Keratinocyte (primary cell): ENCODE results near the gene LCN10. TPM values are rescaled to one million over a fixed set of nuclear protein-coding genes. Genes with fewer than 3 reads are reported as not detected.

ENCODE experiments used
- DNase-seq: peaks from one replicate; pipeline ENCODE4 v3.0.0-alpha.2; 2011; ENCODE audit warnings: low read depth, missing footprints, low spot score
- FAIRE-seq: peaks from 2 replicates; lab custom pipeline; 2011; peaks lifted over from hg19 to GRCh38; lab: Jason Lieb, UNC
- H2AFZ ChIP-seq: 2 replicates; pipeline ENCODE4 v1.6.0; 2012; ENCODE audit warnings: low read length, control low read depth, inconsistent platforms; ENCODE audit not compliant: control insufficient read depth
- H3K27ac ChIP-seq: 2 replicates; pipeline ENCODE4 v1.5.1; 2011; ENCODE audit warnings: low read length; ENCODE audit not compliant: control insufficient read depth, insufficient read depth
- H3K27me3 ChIP-seq: 3 replicates; pipeline ENCODE4 v1.6.0; 2011; ENCODE audit warnings: low read length; ENCODE audit not compliant: control insufficient read depth, insufficient read depth; ENCODE audit errors: extremely low read depth
- H3K36me3 ChIP-seq, 2 experiments: 2 replicates in 1 of 2; 3 replicates in 1 of 2; pipeline ENCODE4 v1.5.1; 2011; ENCODE audit warnings: low read length in 2 of 2, mild to moderate bottlenecking in 1 of 2; ENCODE audit not compliant: control insufficient read depth in 2 of 2, insufficient read depth in 2 of 2; ENCODE audit errors: extremely low read depth in 1 of 2
- H3K4me1 ChIP-seq: 3 replicates; pipeline ENCODE4 v1.5.1; 2011; ENCODE audit warnings: low read length; ENCODE audit not compliant: control insufficient read depth, insufficient read depth; ENCODE audit errors: extremely low read depth
- H3K4me2 ChIP-seq: 3 replicates; pipeline ENCODE4 v1.6.0; 2011; ENCODE audit warnings: low read depth, low read length; ENCODE audit not compliant: control insufficient read depth, insufficient read depth; ENCODE audit errors: extremely low read depth
- H3K4me3 ChIP-seq, 3 experiments: fragments of 200-600 bp in 1 of 3; sonication (generic) in 1 of 3; 2 replicates in 2 of 3; 3 replicates in 1 of 3; pipeline ENCODE4 v1.5.1; 2011 to 2016; ENCODE audit warnings: low read length in 3 of 3, mild to moderate bottlenecking in 3 of 3, control low read depth in 2 of 3, inconsistent platforms in 1 of 3, low read depth in 1 of 3, mixed read lengths in 1 of 3, mixed run types in 1 of 3, moderate library complexity in 1 of 3; ENCODE audit not compliant: control insufficient read depth in 2 of 3, insufficient read depth in 2 of 3; ENCODE audit errors: extremely low read depth in 1 of 3
- H3K79me2 ChIP-seq: 2 replicates; pipeline ENCODE4 v1.6.0; 2012; ENCODE audit warnings: low read length; ENCODE audit not compliant: control insufficient read depth, insufficient read depth
- H3K9ac ChIP-seq: 3 replicates; pipeline ENCODE4 v1.6.0; 2011; ENCODE audit warnings: low read length; ENCODE audit not compliant: control insufficient read depth, insufficient read depth; ENCODE audit errors: extremely low read depth
- H3K9me1 ChIP-seq: 3 replicates; pipeline ENCODE4 v1.6.0; 2011; ENCODE audit warnings: low read length; ENCODE audit not compliant: control insufficient read depth, insufficient read depth; ENCODE audit errors: extremely low read depth
- H3K9me3 ChIP-seq: 2 replicates; pipeline ENCODE4 v1.5.1; 2012; ENCODE audit warnings: low read depth, low read length; ENCODE audit not compliant: control insufficient read depth
- H4K20me1 ChIP-seq: 3 replicates; pipeline ENCODE4 v1.6.0; 2011; ENCODE audit warnings: low read length; ENCODE audit not compliant: control insufficient read depth, insufficient read depth; ENCODE audit errors: extremely low read depth
- EZH2 ChIP-seq: IDR thresholded peaks from one replicate; pipeline ENCODE4 v1.6.1; 2012; ENCODE audit warnings: inconsistent platforms, mild to moderate bottlenecking, low read length, moderate library complexity
- dilution Hi-C: fragments of 300-500 bp; cut with MboI; formaldehyde crosslinking; loops from one replicate; pipeline ENCODE4 v1.7.0; 2020; ENCODE audit warnings: low sequenced_read_pairs; ENCODE audit not compliant: extremely low pct_ligation_motif_present
- polyA plus RNA-seq, 5 experiments: library from polyadenylated mRNA; depleted of rRNA in 3 of 5; stranded (reverse) in 3 of 5; stranded (forward) in 1 of 5; unstranded in 1 of 5; fragments of >200 nt; gene quantifications; 1 replicate in 1 of 5; 2 replicates in 3 of 5; 3 replicates in 1 of 5; pipeline versions ENCODE4 v1.2.1 to v1.2.3, GENCODE V29; 2011 to 2012; ENCODE audit warnings: missing spikeins in 2 of 5, low read depth in 1 of 5, low replicate concordance in 1 of 5
- TF ChIP-seq, protein P1 (sequence below), 3 experiments: IDR thresholded peaks in 1 of 3; conservative IDR thresholded peaks in 1 of 3; optimal IDR thresholded peaks in 1 of 3; 2 replicates in 2 of 3; 3 replicates in 1 of 3; pipeline versions ENCODE3 to v1.5.1; 2011; ENCODE audit warnings: low read length in 3 of 3, mild to moderate bottlenecking in 3 of 3, moderate library complexity in 2 of 3, control low read depth in 1 of 3, inconsistent platforms in 1 of 3; ENCODE audit not compliant: insufficient read depth in 2 of 3; ENCODE audit errors: extremely low read depth in 1 of 3

LCN10 gene
- polyA plus RNA-seq, 1 donor (not counting 4 experiments of a cell fraction or from before 2014, with no cell fraction given): not detected

- Histone ChIP-seq H3K4me3 (no peak overlapping the region), H3K4me2 (no peak overlapping the region), H3K9me3 (peaks cover 5% of the 10 kb centered on the region), H3K9me1 (no peaks in the 10 kb centered on the region), H3K9ac (no peak overlapping the region), H2AFZ (no peak overlapping the region), H3K27ac (no peak overlapping the region), H3K27me3 (peaks cover 22% of the 10 kb centered on the region), H3K36me3 (no peaks in the 10 kb centered on the region), H4K20me1 (no peaks in the 10 kb centered on the region), H3K4me1 (no peaks in the 10 kb centered on the region), H3K79me2 (no peaks in the 10 kb centered on the region)
- TF ChIP-seq, protein P1, sequence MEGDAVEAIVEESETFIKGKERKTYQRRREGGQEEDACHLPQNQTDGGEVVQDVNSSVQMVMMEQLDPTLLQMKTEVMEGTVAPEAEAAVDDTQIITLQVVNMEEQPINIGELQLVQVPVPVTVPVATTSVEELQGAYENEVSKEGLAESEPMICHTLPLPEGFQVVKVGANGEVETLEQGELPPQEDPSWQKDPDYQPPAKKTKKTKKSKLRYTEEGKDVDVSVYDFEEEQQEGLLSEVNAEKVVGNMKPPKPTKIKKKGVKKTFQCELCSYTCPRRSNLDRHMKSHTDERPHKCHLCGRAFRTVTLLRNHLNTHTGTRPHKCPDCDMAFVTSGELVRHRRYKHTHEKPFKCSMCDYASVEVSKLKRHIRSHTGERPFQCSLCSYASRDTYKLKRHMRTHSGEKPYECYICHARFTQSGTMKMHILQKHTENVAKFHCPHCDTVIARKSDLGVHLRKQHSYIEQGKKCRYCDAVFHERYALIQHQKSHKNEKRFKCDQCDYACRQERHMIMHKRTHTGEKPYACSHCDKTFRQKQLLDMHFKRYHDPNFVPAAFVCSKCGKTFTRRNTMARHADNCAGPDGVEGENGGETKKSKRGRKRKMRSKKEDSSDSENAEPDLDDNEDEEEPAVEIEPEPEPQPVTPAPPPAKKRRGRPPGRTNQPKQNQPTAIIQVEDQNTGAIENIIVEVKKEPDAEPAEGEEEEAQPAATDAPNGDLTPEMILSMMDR (optimal IDR thresholded peaks at IDR 0.05 in 1 of 3, IDR thresholded peaks at IDR 0.05 in 1 of 3, conservative IDR thresholded peaks at IDR 0.05 in 1 of 3; ENCODE audit: extremely low read depth in 1 of 3, insufficient read depth in 2 of 3, low read length in 3 of 3): no peak
- no peak for TF ChIP-seq EZH2
- no peak for FAIRE-seq
- dilution Hi-C loops: no loop called here
- DNase-seq: no peak
Observed at GRCh38 chr9:136759436-136760325, 16.9 kb upstream of the LCN10 start.

DNA sequence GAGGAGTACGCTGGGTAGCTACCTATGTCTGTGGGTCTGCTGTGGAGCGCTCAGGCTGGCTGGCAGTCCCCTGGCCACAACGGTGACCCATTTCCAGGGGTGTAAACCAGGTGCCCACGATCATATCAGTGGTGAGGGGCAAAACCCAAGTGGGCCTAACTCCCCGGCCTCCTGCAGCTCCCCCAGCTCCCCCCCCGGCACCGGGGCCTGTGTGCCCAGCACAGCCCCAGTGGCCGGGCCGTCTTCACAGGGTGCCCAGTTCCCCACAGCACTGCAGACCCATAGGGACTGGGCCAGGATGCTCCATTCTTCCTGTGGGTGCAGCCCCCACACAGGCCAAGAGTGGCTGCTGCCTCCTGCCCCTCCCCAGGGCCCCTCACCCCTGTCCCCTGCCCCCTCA, 16.3 kb upstream of the LCN10 start:
- H3K27me3 ChIP-seq: peaks cover 19% of the 10 kb centered on the region
- H3K9me3 ChIP-seq: peaks cover 5% of the 10 kb centered on the region
- no peaks in the 10 kb centered on the region for H3K9me1 ChIP-seq
- no peaks in the 10 kb centered on the region for H3K36me3 ChIP-seq
- H4K20me1 ChIP-seq: no peaks in the 10 kb centered on the region
- FAIRE-seq (no peak), DNase-seq (no peak)
- H3K27ac ChIP-seq: no peak overlapping the region
- no peak overlapping the region for H2AFZ ChIP-seq
- H3K9ac ChIP-seq: no peak overlapping the region
- no peak overlapping the region for H3K4me3 ChIP-seq
- H3K4me1 ChIP-seq: no peaks in the 10 kb centered on the region
- no peaks in the 10 kb centered on the region for H3K79me2 ChIP-seq
- dilution Hi-C loops: no loop called here
- no peak overlapping the region for H3K4me2 ChIP-seq
- TF ChIP-seq, protein P1 (optimal IDR thresholded peaks at IDR 0.05 in 1 of 3, IDR thresholded peaks at IDR 0.05 in 1 of 3, conservative IDR thresholded peaks at IDR 0.05 in 1 of 3; ENCODE audit: extremely low read depth in 1 of 3, insufficient read depth in 2 of 3, low read length in 3 of 3): no peak
- TF ChIP-seq EZH2: no peak
